DOHH2 (cell line): ENCODE data around the gene LYPD6.

Source experiments
- H3F3A ChIP-seq: fragments of 200-600 bp; sonication (generic), shearing (Covaris generic); 2 replicates; pipeline ENCODE4 v1.6.0; 2016; ENCODE audit warnings: antibody characterized with exemption, mild to moderate bottlenecking; ENCODE audit not compliant: control insufficient read depth, insufficient read depth
- H3K27ac ChIP-seq: fragments of 200-600 bp; sonication (generic); 2 replicates; pipeline ENCODE4 v1.5.1; 2014; ENCODE audit warnings: low read depth, mild to moderate bottlenecking, low read length, moderate library complexity
- H3K27me3 ChIP-seq: fragments of 200-600 bp; sonication (generic); 2 replicates; pipeline ENCODE4 v1.6.1; 2014; ENCODE audit warnings: mild to moderate bottlenecking, low read length, mixed read lengths; ENCODE audit not compliant: control insufficient read depth
- H3K36me3 ChIP-seq: fragments of 200-600 bp; sonication (generic); 2 replicates; pipeline ENCODE4 v1.6.1; 2014; ENCODE audit warnings: mild to moderate bottlenecking, low read length, moderate library complexity, mixed read lengths; ENCODE audit not compliant: control insufficient read depth
- H3K4me1 ChIP-seq: fragments of 200-600 bp; sonication (generic); 2 replicates; pipeline ENCODE4 v1.6.1; 2014; ENCODE audit warnings: mild to moderate bottlenecking, low read length, mixed read lengths; ENCODE audit not compliant: control insufficient read depth
- H3K4me2 ChIP-seq: fragments of 200-600 bp; sonication (generic); 2 replicates; pipeline ENCODE4 v1.6.0; 2014; ENCODE audit warnings: mild to moderate bottlenecking, low read length, moderate library complexity
- H3K4me3 ChIP-seq: fragments of 200-600 bp; sonication (generic); 2 replicates; pipeline ENCODE4 v1.5.1; 2014; ENCODE audit warnings: mild to moderate bottlenecking, low read length, mixed read lengths
- H3K79me2 ChIP-seq: fragments of 200-600 bp; sonication (generic); 2 replicates; pipeline ENCODE4 v1.6.1; 2014; ENCODE audit warnings: mild to moderate bottlenecking, low read length, mixed read lengths; ENCODE audit not compliant: control insufficient read depth
- H3K9me2 ChIP-seq: fragments of 200-600 bp; sonication (generic); replicated peaks from 2 replicates; pipeline ENCODE4 v1.6.1; 2014; ENCODE audit warnings: mild to moderate bottlenecking, low read length, mixed read lengths; ENCODE audit not compliant: control insufficient read depth
- H3K9me3 ChIP-seq: fragments of 200-600 bp; sonication (generic); 2 replicates; pipeline ENCODE4 v1.6.1; 2014; ENCODE audit warnings: antibody characterized with exemption, low read length, mixed read lengths; ENCODE audit not compliant: control insufficient read depth, insufficient read depth
- H4K20me1 ChIP-seq: fragments of 200-600 bp; sonication (generic); 2 replicates; pipeline ENCODE4 v1.6.0; 2014; ENCODE audit warnings: low read depth, mild to moderate bottlenecking, antibody characterized with exemption, low read length, moderate library complexity; ENCODE audit not compliant: control insufficient read depth, insufficient read depth
- CTCF ChIP-seq: fragments of 200-600 bp; sonication (generic); IDR thresholded peaks from one replicate; pipeline ENCODE4 v1.5.1; 2014; ENCODE audit warnings: antibody characterized with exemption, mild to moderate bottlenecking, low read depth, low read length; ENCODE audit not compliant: poor library complexity, severe bottlenecking
- EZH2phosphoT487 ChIP-seq: fragments of 200-600 bp; sonication (generic); IDR thresholded peaks from 2 replicates; pipeline ENCODE4 v1.6.1; 2017; ENCODE audit warnings: borderline replicate concordance, mild to moderate bottlenecking, antibody characterized with exemption, low read length, moderate library complexity, mixed read lengths

The LYPD6 gene

GRCh38 chr2:149473521-149473920 lies 143.1 kb downstream of the LYPD6 start:
- Histone ChIP-seq H3K9me3 (no peaks in the 10 kb centered on the region), H3K4me3 (no peak overlapping the region), H3K27ac (no peak overlapping the region), H3K9me2 (no peaks in the 10 kb centered on the region), H3K36me3 (no peaks in the 10 kb centered on the region), H3K4me2 (no peak overlapping the region), H4K20me1 (no peaks in the 10 kb centered on the region), H3K4me1 (no peaks in the 10 kb centered on the region), H3K79me2 (no peaks in the 10 kb centered on the region), H3F3A (no peaks in the 10 kb centered on the region), H3K27me3 (no peaks in the 10 kb centered on the region)
- TF ChIP-seq EZH2phosphoT487, result no peak
- no peak for TF ChIP-seq CTCF

- Histone ChIP-seq H3K27me3 (peaks cover 17% of the 10 kb centered on the region), H3K9me2 (no peaks in the 10 kb centered on the region), H3F3A (no peaks in the 10 kb centered on the region), H3K4me2 (no peak overlapping the region), H3K4me1 (no peaks in the 10 kb centered on the region), H3K79me2 (no peaks in the 10 kb centered on the region), H3K27ac (no peak overlapping the region), H3K4me3 (no peak overlapping the region), H3K36me3 (no peaks in the 10 kb centered on the region), H4K20me1 (no peaks in the 10 kb centered on the region), H3K9me3 (no peaks in the 10 kb centered on the region)
- TF ChIP-seq CTCF (no peak), EZH2phosphoT487 (no peak)
Observed at GRCh38 chr2:149483004-149483605, 152.7 kb downstream of the LYPD6 start.

- Histone ChIP-seq H3K27ac (no peak overlapping the region), H3K9me2 (no peaks in the 10 kb centered on the region), H3K4me1 (no peaks in the 10 kb centered on the region), H3K36me3 (no peaks in the 10 kb centered on the region), H3K27me3 (peaks cover 21% of the 10 kb centered on the region), H3F3A (no peaks in the 10 kb centered on the region), H3K9me3 (no peaks in the 10 kb centered on the region), H3K4me3 (no peak overlapping the region), H4K20me1 (no peaks in the 10 kb centered on the region), H3K79me2 (no peaks in the 10 kb centered on the region), H3K4me2 (no peak overlapping the region)
- TF ChIP-seq CTCF (no peak), EZH2phosphoT487 (no peak)
Observed at GRCh38 chr2:149486664-149487063, 156.3 kb downstream of the LYPD6 start.
